ENCODE data around the gene ADAMTSL1. TPM values are rescaled to one million over a fixed set of nuclear protein-coding genes. Genes with fewer than 3 reads are reported as not detected.
"Not testable (repeated sequence)": the region's sequence is repeated elsewhere in the genome, so short reads cannot be mapped to it uniquely, and the experiment has no call there.

Gene ADAMTSL1
- polyA plus RNA-seq, 1 donor from 2014 or later, result 1.1 TPM

GRCh38 chr9:18928711-18929110 is 454.8 kb downstream of the ADAMTSL1 start:
- no peaks in the 10 kb centered on the region for H3K27me3 ChIP-seq (ENCODE audit: insufficient read depth, low read depth, low read length)
- H3K27ac ChIP-seq (ENCODE audit: low read length), result no peak overlapping the region
- H3F3A ChIP-seq (ENCODE audit: insufficient read depth, low read length, poor library complexity, severe bottlenecking), result no peaks in the 10 kb centered on the region
- no peak overlapping the region for H2AFZ ChIP-seq (ENCODE audit: low read depth, low read length)
- H3K4me3 ChIP-seq (ENCODE audit: low read length), result no peak overlapping the region
- H3K36me3 ChIP-seq (ENCODE audit: insufficient read depth, low read length), result no peaks in the 10 kb centered on the region
- H3K9me3 ChIP-seq (ENCODE audit: low read length), result no peaks in the 10 kb centered on the region
- TF ChIP-seq RAD21 (conservative IDR thresholded peaks at IDR 0.05), result no peak
- TF ChIP-seq REST (IDR thresholded peaks at IDR 0.05; ENCODE audit: borderline replicate concordance), result no peak
- TF ChIP-seq SMC3 (conservative IDR thresholded peaks at IDR 0.05; ENCODE audit: poor library complexity), result no peak
- TF ChIP-seq CTCF (IDR thresholded peaks at IDR 0.05; ENCODE audit: poor library complexity, severe bottlenecking), result no peak
- TF ChIP-seq TAF1 (IDR thresholded peaks at IDR 0.05; ENCODE audit: low read depth), result no peak
- TF ChIP-seq MXI1 (conservative IDR thresholded peaks at IDR 0.05; ENCODE audit: poor library complexity, severe bottlenecking), result no peak
- no peak for TF ChIP-seq EZH2 (IDR thresholded peaks at IDR 0.05; ENCODE audit: borderline replicate concordance, insufficient read depth, low read length, poor library complexity, severe bottlenecking)
- no peak for TF ChIP-seq POLR2AphosphoS5 (IDR thresholded peaks at IDR 0.05)
- TF ChIP-seq EP300 (conservative IDR thresholded peaks at IDR 0.05; ENCODE audit: poor library complexity, severe bottlenecking), result no peak
- no peaks in the 10 kb centered on the region for H4K20me1 ChIP-seq (ENCODE audit: insufficient read depth)
- H3K9ac ChIP-seq (ENCODE audit: low read length), result no peak overlapping the region
- no peaks in the 10 kb centered on the region for H3K79me2 ChIP-seq (replicated peaks; ENCODE audit: insufficient read depth, low read length)
- H3K9me2 ChIP-seq (ENCODE audit: insufficient read depth, low read length), result no peaks in the 10 kb centered on the region
- no peak overlapping the region for H3K4me2 ChIP-seq (ENCODE audit: low read length)

- not testable (repeated sequence) for H3K79me2 ChIP-seq (replicated peaks; ENCODE audit: insufficient read depth, low read length); H3K27ac ChIP-seq (ENCODE audit: low read length); H3K4me3 ChIP-seq (ENCODE audit: low read length); H4K20me1 ChIP-seq (ENCODE audit: insufficient read depth); H3K36me3 ChIP-seq (ENCODE audit: insufficient read depth, low read length); H3K9ac ChIP-seq (ENCODE audit: low read length); H3K4me2 ChIP-seq (ENCODE audit: low read length); H3F3A ChIP-seq (ENCODE audit: insufficient read depth, low read length, poor library complexity, severe bottlenecking); H2AFZ ChIP-seq (ENCODE audit: low read depth, low read length); H3K9me2 ChIP-seq (ENCODE audit: insufficient read depth, low read length); H3K9me3 ChIP-seq (ENCODE audit: low read length); H3K27me3 ChIP-seq (ENCODE audit: insufficient read depth, low read depth, low read length)
These were observed 456.7 kb downstream of the ADAMTSL1 start for GRCh38 chr9:18930611-18931010.

GRCh38 chr9:18935541-18935940 is 461.6 kb downstream of the ADAMTSL1 start:
- H3K36me3 ChIP-seq (ENCODE audit: insufficient read depth, low read length), result no peaks in the 10 kb centered on the region
- no peaks in the 10 kb centered on the region for H3K79me2 ChIP-seq (replicated peaks; ENCODE audit: insufficient read depth, low read length)
- H3K4me3 ChIP-seq (ENCODE audit: low read length), result no peak overlapping the region
- TF ChIP-seq SMC3 (conservative IDR thresholded peaks at IDR 0.05; ENCODE audit: poor library complexity), result no peak
- TF ChIP-seq EP300 (conservative IDR thresholded peaks at IDR 0.05; ENCODE audit: poor library complexity, severe bottlenecking), result no peak
- no peak for TF ChIP-seq CTCF (IDR thresholded peaks at IDR 0.05; ENCODE audit: poor library complexity, severe bottlenecking)
- no peak for TF ChIP-seq TAF1 (IDR thresholded peaks at IDR 0.05; ENCODE audit: low read depth)
- no peak for TF ChIP-seq RAD21 (conservative IDR thresholded peaks at IDR 0.05)
- TF ChIP-seq MXI1 (conservative IDR thresholded peaks at IDR 0.05; ENCODE audit: poor library complexity, severe bottlenecking), result no peak
- TF ChIP-seq REST (IDR thresholded peaks at IDR 0.05; ENCODE audit: borderline replicate concordance), result no peak
- no peak for TF ChIP-seq EZH2 (IDR thresholded peaks at IDR 0.05; ENCODE audit: borderline replicate concordance, insufficient read depth, low read length, poor library complexity, severe bottlenecking)
- no peak for TF ChIP-seq POLR2AphosphoS5 (IDR thresholded peaks at IDR 0.05)
- no peak overlapping the region for H3K27ac ChIP-seq (ENCODE audit: low read length)
- H3K9ac ChIP-seq (ENCODE audit: low read length), result no peak overlapping the region
- no peaks in the 10 kb centered on the region for H4K20me1 ChIP-seq (ENCODE audit: insufficient read depth)
- no peaks in the 10 kb centered on the region for H3K9me3 ChIP-seq (ENCODE audit: low read length)
- no peak overlapping the region for H2AFZ ChIP-seq (ENCODE audit: low read depth, low read length)
- no peaks in the 10 kb centered on the region for H3K9me2 ChIP-seq (ENCODE audit: insufficient read depth, low read length)
- no peaks in the 10 kb centered on the region for H3F3A ChIP-seq (ENCODE audit: insufficient read depth, low read length, poor library complexity, severe bottlenecking)
- H3K4me2 ChIP-seq (ENCODE audit: low read length), result no peak overlapping the region
- H3K27me3 ChIP-seq (ENCODE audit: insufficient read depth, low read depth, low read length), result no peaks in the 10 kb centered on the region

Measured in neural cell (in vitro differentiated cells).